Neural crest cell (in vitro differentiated cells): ENCODE measurements around the gene SERHL2. TPM values are rescaled to one million over a fixed set of nuclear protein-coding genes. Genes with fewer than 3 reads are reported as not detected.

Source experiments
- DNase-seq: peaks from one replicate; pipeline ENCODE4 v3.0.0; 2021; ENCODE audit warnings: low read depth, mixed read lengths, low spot score
- H3K27ac Mint-ChIP-seq: one replicate; pipeline ENCODE4 v1.8.0; 2021; ENCODE audit warnings: mild to moderate bottlenecking, mixed read lengths; ENCODE audit not compliant: unreplicated experiment
- H3K27me3 Mint-ChIP-seq: 2 replicates; pipeline ENCODE4 v1.8.0; 2021; ENCODE audit warnings: low read depth, mild to moderate bottlenecking, mixed read lengths
- H3K36me3 Mint-ChIP-seq: 2 replicates; pipeline ENCODE4 v1.8.0; 2021; ENCODE audit warnings: low read depth, mild to moderate bottlenecking, mixed read lengths
- H3K4me1 Mint-ChIP-seq: 2 replicates; pipeline ENCODE4 v1.8.0; 2021; ENCODE audit warnings: mixed read lengths
- H3K4me3 Mint-ChIP-seq: one replicate; pipeline ENCODE4 v1.8.0; 2021; ENCODE audit warnings: mild to moderate bottlenecking, mixed read lengths
- H3K9me3 Mint-ChIP-seq: 2 replicates; pipeline ENCODE4 v1.8.0; 2021; ENCODE audit warnings: mixed read lengths
- CTCF ChIP-seq: fragments of 200-600 bp; sonication (generic); conservative IDR thresholded peaks from 2 replicates; pipeline ENCODE4 v1.5.0; 2021; ENCODE audit warnings: antibody characterized with exemption, mild to moderate bottlenecking
- total RNA-seq: library from RNA; stranded (reverse); gene quantifications from 2 replicates; pipeline ENCODE4 v1.2.1, GENCODE V29; 2021

Gene SERHL2
- total RNA-seq, 1 donor from 2014 or later = 0.63 TPM

GRCh38 chr22:42623301-42623751 is 69.6 kb downstream of the SERHL2 start:
- H3K27ac Mint-ChIP-seq = no peak overlapping the region
- H3K9me3 Mint-ChIP-seq = no peaks in the 10 kb centered on the region
- H3K4me1 Mint-ChIP-seq = peaks cover 5% of the 10 kb centered on the region
- peaks cover 4% of the 10 kb centered on the region for H3K27me3 Mint-ChIP-seq
- H3K36me3 Mint-ChIP-seq = peaks cover 4% of the 10 kb centered on the region
- no peak for TF ChIP-seq CTCF
- H3K4me3 Mint-ChIP-seq = no peak overlapping the region
- no peak for DNase-seq

Other genes starting within 250 kb of the SERHL2 start
- 0.07 TPM in 1 of 2 replicates, not detected in the other for gene NFAM1, start 121.6 kb upstream of the SERHL2 start, total RNA-seq
- gene RRP7A, start 34.2 kb upstream of the SERHL2 start, total RNA-seq = 78.0 and 78.2 TPM in 2 replicates
- 110 and 114 TPM in 2 replicates for gene POLDIP3, start 60.9 kb downstream of the SERHL2 start, total RNA-seq
- gene ATP5MGL, start 86.6 kb downstream of the SERHL2 start, total RNA-seq = 0.66 and 1.3 TPM in 2 replicates
- 105 and 106 TPM in 2 replicates for gene CYB5R3, start 95.4 kb downstream of the SERHL2 start, total RNA-seq
- 0.35 and 0.39 TPM in 2 replicates for gene A4GALT, start 166.9 kb downstream of the SERHL2 start, total RNA-seq